ENCODE results near the gene PLCG2. TPM values are rescaled to one million over a fixed set of nuclear protein-coding genes. Genes with fewer than 3 reads are reported as not detected.

PLCG2 gene
- polyA plus RNA-seq, 3 donors, result 19.5 to 47.4 (median 35.5) TPM

GRCh38 chr16:81738783-81739496 lies 40.2 kb upstream of the PLCG2 start:
- H3K27me3 Mint-ChIP-seq (ENCODE audit: low read depth in 3 of 3), result peaks cover 0 to 3% (median 1%) of the 10 kb centered on the region in 3 donors
- no peaks in the 10 kb centered on the region for H3K27me3 ChIP-seq (ENCODE audit: control insufficient read depth in 2 of 2, insufficient read depth in 2 of 2, low read length in 2 of 2)
- peak overlapping the region; percentile 76 for H2AFZ ChIP-seq (ENCODE audit: insufficient read depth, low read depth, low read length, poor library complexity, severe bottlenecking)
- peak overlapping the region in 2 of 3 experiments; percentile 13 to 76 for H3K4me3 ChIP-seq (replicated peaks in 1 of 3; ENCODE audit: low read depth in 2 of 3, low read length in 3 of 3)
- WGBS (ENCODE audit: insufficient coverage), result 30% methylated on average over 10 of the region's 18 CpGs
- H3K4me3 Mint-ChIP-seq, result peak overlapping the region; percentile 52 to 88
- H3K9me3 Mint-ChIP-seq, result peaks cover 0 to 7% (median 0%) of the 10 kb centered on the region in 7 donors
- peak; percentile 80 to 84 (median 81) for DNase-seq
- TF ChIP-seq CTCF (IDR thresholded peaks at IDR 0.05), result no peak
- H3K79me2 ChIP-seq (ENCODE audit: insufficient read depth, low read length), result no peaks in the 10 kb centered on the region
- H3K9me3 ChIP-seq (replicated peaks in 1 of 2; ENCODE audit: control insufficient read depth in 1 of 2, insufficient read depth in 1 of 2, low read length in 2 of 2), result no peaks in the 10 kb centered on the region
- H3K27ac ChIP-seq (ENCODE audit: low read depth in 1 of 2, low read length in 2 of 2), result peak overlapping the region; percentile 50 to 72
- peaks cover 35 to 38% of the 10 kb centered on the region in 2 donors for H3K4me1 ChIP-seq (ENCODE audit: control insufficient read depth in 1 of 2, insufficient read depth in 2 of 2, low read length in 2 of 2)
- H3K36me3 Mint-ChIP-seq, result peaks cover 0 to 3% of the 10 kb centered on the region in 2 donors
- H3K36me3 ChIP-seq (replicated peaks in 1 of 2; ENCODE audit: control insufficient read depth in 1 of 2, insufficient read depth in 2 of 2, low read length in 2 of 2), result no peaks in the 10 kb centered on the region
- H4K20me1 ChIP-seq (ENCODE audit: insufficient read depth, low read length), result no peaks in the 10 kb centered on the region
- H3K27ac Mint-ChIP-seq, result peak overlapping the region; percentile 63 to 91 (median 83)
- peaks cover 40% of the 10 kb centered on the region for H3K4me1 Mint-ChIP-seq
- no peak overlapping the region for H3K9ac ChIP-seq (ENCODE audit: insufficient read depth, low read length, poor library complexity, severe bottlenecking)
- peak overlapping the region; percentile 86 for H3K4me2 ChIP-seq (replicated peaks; ENCODE audit: extremely low read depth, low read length, poor library complexity, severe bottlenecking)
- intact Hi-C loops (cut with micrococcal nuclease), result loop anchor here (5.0 to 10.0 kb wide), 8 partner anchors 114 to 704 kb away; partner anchors contain the start of genes ATMIN (in 1 of the 2) and GCSH (in 1 of the 2)

GRCh38 chr16:81739503-81739902 lies 39.6 kb upstream of the PLCG2 start:
- TF ChIP-seq CTCF (IDR thresholded peaks at IDR 0.05), result no peak
- Histone ChIP-seq H3K27ac (ENCODE audit: low read depth in 1 of 2, low read length in 2 of 2) (peak overlapping the region; percentile 50 to 72), H4K20me1 (ENCODE audit: insufficient read depth, low read length) (no peaks in the 10 kb centered on the region), H3K36me3 (replicated peaks in 1 of 2; ENCODE audit: control insufficient read depth in 1 of 2, insufficient read depth in 2 of 2, low read length in 2 of 2) (no peaks in the 10 kb centered on the region), H3K4me2 (replicated peaks; ENCODE audit: extremely low read depth, low read length, poor library complexity, severe bottlenecking) (peak overlapping the region; percentile 86), H2AFZ (ENCODE audit: insufficient read depth, low read depth, low read length, poor library complexity, severe bottlenecking) (peak overlapping the region; percentile 76), H3K4me3 (replicated peaks in 1 of 3; ENCODE audit: low read depth in 2 of 3, low read length in 3 of 3) (peak overlapping the region in 2 of 3 experiments; percentile 13 to 76), H3K9ac (ENCODE audit: insufficient read depth, low read length, poor library complexity, severe bottlenecking) (no peak overlapping the region), H3K9me3 (replicated peaks in 1 of 2; ENCODE audit: control insufficient read depth in 1 of 2, insufficient read depth in 1 of 2, low read length in 2 of 2) (no peaks in the 10 kb centered on the region), H3K79me2 (ENCODE audit: insufficient read depth, low read length) (no peaks in the 10 kb centered on the region), H3K4me1 (ENCODE audit: control insufficient read depth in 1 of 2, insufficient read depth in 2 of 2, low read length in 2 of 2) (peaks cover 35 to 38% of the 10 kb centered on the region in 2 donors), H3K27me3 (ENCODE audit: control insufficient read depth in 2 of 2, insufficient read depth in 2 of 2, low read length in 2 of 2) (no peaks in the 10 kb centered on the region)
- no peak for DNase-seq
- peaks cover 43% of the 10 kb centered on the region for H3K4me1 Mint-ChIP-seq
- peaks cover 0 to 10% (median 0%) of the 10 kb centered on the region in 7 donors for H3K9me3 Mint-ChIP-seq
- peak overlapping the region in 1 of 2 donors; percentile 88 for H3K4me3 Mint-ChIP-seq
- H3K27me3 Mint-ChIP-seq (ENCODE audit: low read depth in 3 of 3), result peaks cover 0 to 3% (median 0%) of the 10 kb centered on the region in 3 donors
- WGBS (ENCODE audit: insufficient coverage), result 66% methylated on average over 6 of the region's 8 CpGs
- peaks cover 0 to 3% of the 10 kb centered on the region in 2 donors for H3K36me3 Mint-ChIP-seq
- peak overlapping the region in 4 of 7 donors; percentile 15 to 78 (median 52) for H3K27ac Mint-ChIP-seq
- intact Hi-C loops (cut with micrococcal nuclease), result loop anchor here (5.0 to 10.0 kb wide), 8 partner anchors 115 to 705 kb away; partner anchors contain the start of genes ATMIN (in 1 of the 2) and GCSH (in 1 of the 2)

All from CD14-positive monocyte (primary cell).